GM19025 (cell line): ENCODE results near the gene WDR87.

Experiments used
- ATAC-seq: cut with Tn5 transposase; IDR thresholded peaks from one replicate; pipeline ENCODE4 v1.9.1; 2021; ENCODE audit warnings: mild to moderate bottlenecking, low read depth, moderate library complexity; ENCODE audit not compliant: unreplicated experiment

WDR87 gene

GRCh38 chr19:37905946-37906868 lies at the start of gene WDR87:
Gene WDR87 (minus strand): TSS chr19:37906594. CDS start chr19:37898239, 8,355 bp downstream.
- ATAC-seq = no peak

- no peak for ATAC-seq
Observed at GRCh38 chr19:37955986-37956385, 49.6 kb upstream of the WDR87 start.

- ATAC-seq = no peak
Observed at GRCh38 chr19:37954421-37954874, 48.1 kb upstream of the WDR87 start.

GRCh38 chr19:37953918-37954303 lies 47.5 kb upstream of the WDR87 start:
- ATAC-seq = no peak

- no peak for ATAC-seq
Observed at GRCh38 chr19:37953171-37953917, 47.0 kb upstream of the WDR87 start.

- ATAC-seq = no peak
Observed at GRCh38 chr19:37951816-37952210, 45.4 kb upstream of the WDR87 start.

- no peak for ATAC-seq
Observed at GRCh38 chr19:37950471-37951175, 44.2 kb upstream of the WDR87 start.

GRCh38 chr19:37948362-37948761 lies 42.0 kb upstream of the WDR87 start:
- ATAC-seq = no peak

- ATAC-seq = no peak
Observed at GRCh38 chr19:37947778-37948177, 41.4 kb upstream of the WDR87 start.

- ATAC-seq = no peak
Observed at GRCh38 chr19:37946132-37946531, 39.7 kb upstream of the WDR87 start.

GRCh38 chr19:37943480-37943879 lies 37.1 kb upstream of the WDR87 start:
- no peak for ATAC-seq

GRCh38 chr19:37942516-37942902 lies 36.1 kb upstream of the WDR87 start:
- no peak for ATAC-seq

GRCh38 chr19:37941782-37942515 lies 35.6 kb upstream of the WDR87 start:
- ATAC-seq = no peak

GRCh38 chr19:37938353-37938752 lies 32.0 kb upstream of the WDR87 start:
- ATAC-seq = no peak

- no peak for ATAC-seq
Observed at GRCh38 chr19:37936886-37937285, 30.5 kb upstream of the WDR87 start.

GRCh38 chr19:37936166-37936565 lies 29.8 kb upstream of the WDR87 start:
- ATAC-seq = no peak

- ATAC-seq = no peak
Observed at GRCh38 chr19:37935341-37935740, 28.9 kb upstream of the WDR87 start.

GRCh38 chr19:37933937-37934358 lies 27.6 kb upstream of the WDR87 start:
- no peak for ATAC-seq

- ATAC-seq = no peak
Observed at GRCh38 chr19:37932985-37933936, 26.9 kb upstream of the WDR87 start.
